ENCODE data around the gene HASPIN.
A peak's percentile ranks its signal among the peaks of the same experiment; 100 is the strongest.
"Not testable (repeated sequence)": the region's sequence is repeated elsewhere in the genome, so short reads cannot be mapped to it uniquely, and the experiment has no call there.

Gene HASPIN

GRCh38 chr17:3691617-3692067 is 32.1 kb upstream of the HASPIN start:
- H3K9me3 Mint-ChIP-seq, result no peaks in the 10 kb centered on the region
- ATAC-seq, result no peak
- no peak for DNase-seq
- no peaks in the 10 kb centered on the region for H3K27me3 Mint-ChIP-seq
- no peak overlapping the region for H3K4me3 Mint-ChIP-seq
- H3K27ac Mint-ChIP-seq, result no peak overlapping the region
- H3K4me1 Mint-ChIP-seq, result peaks cover 45% of the 10 kb centered on the region

DNA sequence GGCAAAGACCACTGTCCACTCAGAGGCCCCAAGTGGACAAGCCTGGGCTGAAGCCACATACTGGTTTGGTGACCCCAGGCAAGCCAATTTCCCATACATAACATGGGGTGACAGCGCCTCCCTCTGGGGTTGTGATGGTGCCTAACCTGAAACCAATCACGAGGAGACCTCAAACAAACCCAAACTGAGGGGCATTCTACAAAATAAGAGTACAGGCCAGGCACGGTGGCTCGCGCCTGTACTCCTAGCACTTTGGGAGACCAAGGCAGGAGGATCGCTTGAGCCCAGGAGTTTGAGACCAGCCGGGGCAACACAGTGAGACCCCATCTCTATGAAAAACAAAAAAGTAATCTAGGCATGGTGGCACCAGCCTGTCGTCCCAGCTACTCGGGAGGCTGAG is 31.4 kb upstream of the HASPIN start:
- DNase-seq (no peak), ATAC-seq (no peak)
- H3K4me3 Mint-ChIP-seq, result peak overlapping the region in 1 of 2 donors; percentile 47
- H3K27ac Mint-ChIP-seq, result no peak overlapping the region
- H3K9me3 Mint-ChIP-seq, result no peaks in the 10 kb centered on the region
- peaks cover 52% of the 10 kb centered on the region for H3K4me1 Mint-ChIP-seq
- H3K27me3 Mint-ChIP-seq, result no peaks in the 10 kb centered on the region

DNA sequence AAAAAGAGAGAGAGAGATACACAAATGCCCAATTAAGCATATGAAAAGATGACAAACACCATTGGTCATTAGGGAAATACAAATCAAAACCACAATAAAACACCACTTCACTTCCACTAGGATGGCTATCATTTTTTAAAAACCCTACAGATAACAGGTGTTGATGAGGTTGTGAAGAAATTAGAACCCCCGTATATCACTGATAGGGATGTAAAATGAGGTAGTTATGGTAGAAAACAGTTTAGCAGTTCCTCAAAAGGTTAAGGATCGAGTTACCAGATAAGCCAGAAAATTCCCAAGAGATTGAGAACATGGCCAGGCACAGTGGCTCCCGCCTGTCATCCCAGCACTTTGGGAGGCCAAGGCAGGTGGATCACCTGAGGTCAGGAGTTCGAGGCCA is 30.6 kb upstream of the HASPIN start:
- Mint-ChIP-seq H3K27ac (no peak overlapping the region), H3K4me1 (peaks cover 52% of the 10 kb centered on the region), H3K9me3 (peaks cover 3 to 5% of the 10 kb centered on the region in 2 donors), H3K4me3 (peak overlapping the region; percentile 24 to 95), H3K27me3 (no peaks in the 10 kb centered on the region)
- ATAC-seq (no peak), DNase-seq (no peak)

DNA sequence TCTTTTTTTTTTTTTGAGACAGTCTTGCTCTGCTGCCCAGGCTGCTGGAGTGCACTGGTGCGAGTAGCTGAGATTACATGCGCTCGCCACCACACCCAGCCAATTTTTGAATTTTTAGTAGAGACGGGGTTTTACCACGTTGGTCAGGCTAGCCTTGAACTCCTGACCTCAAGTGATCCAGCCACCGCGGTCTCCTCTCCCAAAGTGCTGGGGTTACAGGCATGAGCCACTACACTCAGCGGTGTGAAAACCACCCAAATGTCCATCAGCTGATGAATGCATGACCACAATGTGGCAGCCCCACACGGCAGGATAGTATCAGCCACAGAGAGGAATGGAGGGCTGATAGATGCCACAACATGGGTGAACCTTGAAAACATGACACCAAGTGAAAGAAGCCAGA is 29.9 kb upstream of the HASPIN start:
- Mint-ChIP-seq H3K4me3 (peak overlapping the region; percentile 92 to 95), H3K27ac (peak overlapping the region; percentile 27 to 61), H3K27me3 (no peaks in the 10 kb centered on the region), H3K4me1 (peaks cover 52% of the 10 kb centered on the region), H3K9me3 (peaks cover 5 to 9% of the 10 kb centered on the region in 2 donors)
- ATAC-seq (peak; percentile 92), DNase-seq (peak; percentile 74 to 94)

DNA sequence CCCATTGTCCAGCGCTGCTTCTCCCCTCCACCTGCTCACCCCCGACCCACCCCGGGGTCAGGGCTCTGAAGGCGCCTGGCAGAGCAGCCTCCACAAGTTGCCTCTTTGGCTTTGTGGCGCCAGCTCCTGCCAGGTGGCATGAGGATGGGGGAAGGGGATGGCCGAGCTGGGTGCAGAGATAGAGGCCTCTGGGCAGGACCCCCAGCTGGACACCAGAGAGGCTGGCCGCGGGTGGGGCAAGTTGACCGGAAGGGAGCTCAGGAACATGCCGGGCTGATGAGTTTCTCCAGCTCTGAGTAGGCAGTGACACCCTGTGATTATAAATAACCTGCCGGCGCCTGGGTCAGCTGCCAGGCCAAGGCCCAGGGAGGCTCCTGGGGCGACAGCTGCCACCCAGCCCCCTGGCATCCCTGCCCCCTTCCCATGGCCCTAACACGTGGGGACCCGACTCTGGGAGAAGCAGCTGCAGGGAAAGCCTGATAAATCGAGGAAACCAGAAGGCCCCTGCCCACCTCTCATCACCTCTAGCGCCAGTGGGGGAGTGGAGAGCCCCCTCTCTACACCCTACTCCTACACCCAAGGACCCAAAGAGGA is 28.5 kb upstream of the HASPIN start:
- Mint-ChIP-seq H3K9me3 (peaks cover 5 to 9% of the 10 kb centered on the region in 2 donors), H3K4me1 (peaks cover 61% of the 10 kb centered on the region), H3K4me3 (peak overlapping the region; percentile 92 to 95), H3K27me3 (no peaks in the 10 kb centered on the region), H3K27ac (peak overlapping the region; percentile 82 to 95)
- ATAC-seq (peak; percentile 11), DNase-seq (peak in 1 of 2 donors; percentile 29)

GRCh38 chr17:3695723-3696411 is 27.8 kb upstream of the HASPIN start, which contains the start of gene P2RX5:
TSS of gene P2RX5 (minus strand) at chr17:3696155. CDS start at chr17:3696005, 150 bp downstream.
- Mint-ChIP-seq H3K4me1 (peaks cover 57% of the 10 kb centered on the region), H3K4me3 (peak within 1 kb of the TSS; percentile 92 to 95), H3K27ac (peak within 1 kb of the TSS; percentile 92 to 96), H3K9me3 (peaks cover 5 to 9% of the 10 kb centered on the region in 2 donors), H3K27me3 (no peaks in the 10 kb centered on the region)
- ATAC-seq, result peak; percentile 63
- DNase-seq, result peak; percentile 50 to 63

GRCh38 chr17:3697103-3697476 is 26.6 kb upstream of the HASPIN start:
- DNase-seq, result no peak
- Mint-ChIP-seq H3K9me3 (peaks cover 5 to 11% of the 10 kb centered on the region in 2 donors), H3K27ac (peak overlapping the region in 1 of 2 donors; percentile 42), H3K27me3 (no peaks in the 10 kb centered on the region), H3K4me1 (peaks cover 50% of the 10 kb centered on the region), H3K4me3 (no peak overlapping the region)
- no peak for ATAC-seq

GRCh38 chr17:3698139-3698538 is 25.6 kb upstream of the HASPIN start:
- Mint-ChIP-seq H3K4me1 (peaks cover 41% of the 10 kb centered on the region), H3K4me3 (no peak overlapping the region), H3K27ac (no peak overlapping the region), H3K9me3 (peaks cover 10 to 17% of the 10 kb centered on the region in 2 donors), H3K27me3 (no peaks in the 10 kb centered on the region)
- DNase-seq (no peak), ATAC-seq (no peak)

DNA sequence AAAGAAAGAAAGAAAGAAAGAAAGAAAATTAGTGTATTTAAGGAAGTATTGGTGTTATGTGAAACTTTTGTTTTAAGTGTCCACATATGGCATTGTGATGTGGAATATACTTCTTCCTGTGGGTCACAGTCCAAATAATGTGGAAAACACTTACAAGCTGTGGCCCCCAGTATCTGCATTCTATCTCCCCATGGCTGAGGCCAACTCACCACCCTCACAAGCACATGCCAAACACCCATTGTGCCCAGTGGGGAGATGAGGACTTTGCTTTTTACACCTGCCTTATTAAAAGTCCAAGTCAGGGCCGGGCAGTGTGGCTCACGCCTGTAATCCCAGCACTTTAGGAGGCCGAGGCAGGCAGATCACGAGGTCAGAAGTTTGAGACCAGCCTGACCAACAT is 23.8 kb upstream of the HASPIN start:
- no peak for DNase-seq

DNA sequence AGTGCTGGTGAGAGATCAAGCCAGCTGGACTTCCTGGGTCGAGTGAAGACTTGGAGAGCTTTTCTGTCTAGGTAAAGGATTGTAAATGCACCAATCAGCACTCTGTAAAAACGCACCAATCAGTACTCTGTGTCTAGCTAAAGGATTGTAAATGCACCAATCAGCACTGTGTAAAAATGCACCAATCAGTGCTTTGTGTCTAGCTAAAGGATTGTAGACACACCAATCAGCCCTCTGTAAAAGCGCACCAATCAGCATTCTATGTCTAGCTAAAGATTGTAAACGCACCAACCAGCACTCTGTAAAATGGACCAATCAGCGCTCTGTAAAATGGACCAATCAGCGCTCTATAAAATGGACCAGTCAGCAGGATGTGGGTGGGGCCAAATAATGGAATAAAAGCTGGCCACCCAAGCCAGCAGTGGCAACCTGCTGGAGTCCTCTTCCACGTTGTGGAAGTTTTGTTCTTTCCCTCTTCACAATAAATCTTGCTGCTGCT is 21.6 kb upstream of the HASPIN start:
- H3K4me1 Mint-ChIP-seq, result peaks cover 12% of the 10 kb centered on the region
- peaks cover 10 to 17% of the 10 kb centered on the region in 2 donors for H3K9me3 Mint-ChIP-seq
- H3K4me3 Mint-ChIP-seq, ATAC-seq, DNase-seq, H3K27ac Mint-ChIP-seq, H3K27me3 Mint-ChIP-seq: not testable (repeated sequence)

More for the DNA sequence above, 23.8 kb upstream of the HASPIN start:
- no peak for ATAC-seq
- Mint-ChIP-seq H3K27me3 (no peaks in the 10 kb centered on the region), H3K27ac (no peak overlapping the region), H3K9me3 (peaks cover 10 to 17% of the 10 kb centered on the region in 2 donors), H3K4me3 (no peak overlapping the region), H3K4me1 (peaks cover 23% of the 10 kb centered on the region)

- H3K9me3 Mint-ChIP-seq, result peaks cover 5 to 8% of the 10 kb centered on the region in 2 donors
- H3K4me1 Mint-ChIP-seq, result peaks cover 29% of the 10 kb centered on the region
- no peak overlapping the region for H3K27ac Mint-ChIP-seq
Measured at GRCh38 chr17:3704931-3705717, 18.6 kb upstream of the HASPIN start.

GRCh38 chr17:3705718-3705984 is 18.1 kb upstream of the HASPIN start:
- H3K27ac Mint-ChIP-seq, ATAC-seq, H3K27me3 Mint-ChIP-seq, H3K9me3 Mint-ChIP-seq, DNase-seq, H3K4me3 Mint-ChIP-seq: not testable (repeated sequence)
- H3K4me1 Mint-ChIP-seq, result peaks cover 34% of the 10 kb centered on the region

More at GRCh38 chr17:3704931-3705717, 18.6 kb upstream of the HASPIN start:
- H3K4me3 Mint-ChIP-seq, result no peak overlapping the region
- ATAC-seq (no peak), DNase-seq (no peak)
- H3K27me3 Mint-ChIP-seq, result no peaks in the 10 kb centered on the region

- Mint-ChIP-seq H3K4me1 (peaks cover 58% of the 10 kb centered on the region), H3K27ac (peak overlapping the region in 1 of 2 donors; percentile 10), H3K4me3 (peak overlapping the region; percentile 22 to 45), H3K9me3 (peaks cover 0 to 7% of the 10 kb centered on the region in 2 donors), H3K27me3 (no peaks in the 10 kb centered on the region)
- ATAC-seq (no peak), DNase-seq (no peak)
Measured at GRCh38 chr17:3708366-3708765, 15.3 kb upstream of the HASPIN start.

DNA sequence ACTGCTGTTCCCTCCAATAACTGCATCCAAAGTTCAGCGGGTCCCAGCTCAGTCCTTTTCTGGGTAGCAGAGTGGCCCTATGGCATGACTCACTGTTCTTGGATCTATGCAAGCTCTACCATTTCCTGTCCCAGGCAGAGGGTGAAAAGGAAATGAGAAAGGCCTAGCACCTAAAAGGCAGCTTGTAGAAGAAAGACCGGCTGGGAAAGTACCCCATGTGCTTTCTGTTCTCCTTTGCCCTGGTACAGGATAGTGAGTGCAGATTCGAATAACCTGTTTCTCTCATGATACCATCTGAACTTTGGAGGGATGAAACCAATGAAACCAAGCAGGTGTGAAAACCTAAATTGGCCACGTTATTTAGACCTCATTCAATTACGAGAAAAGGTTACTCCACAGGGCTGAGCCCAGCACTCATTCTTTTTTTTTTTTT is 12.7 kb upstream of the HASPIN start:
- DNase-seq (peak; percentile 78 to 90), ATAC-seq (peak; percentile 97)
- H3K9me3 Mint-ChIP-seq, result peaks cover 0 to 7% of the 10 kb centered on the region in 2 donors
- peaks cover 78% of the 10 kb centered on the region for H3K4me1 Mint-ChIP-seq
- no peaks in the 10 kb centered on the region for H3K27me3 Mint-ChIP-seq
- peak overlapping the region; percentile 54 to 68 for H3K4me3 Mint-ChIP-seq
- peak overlapping the region in 1 of 2 donors; percentile 34 for H3K27ac Mint-ChIP-seq

DNA sequence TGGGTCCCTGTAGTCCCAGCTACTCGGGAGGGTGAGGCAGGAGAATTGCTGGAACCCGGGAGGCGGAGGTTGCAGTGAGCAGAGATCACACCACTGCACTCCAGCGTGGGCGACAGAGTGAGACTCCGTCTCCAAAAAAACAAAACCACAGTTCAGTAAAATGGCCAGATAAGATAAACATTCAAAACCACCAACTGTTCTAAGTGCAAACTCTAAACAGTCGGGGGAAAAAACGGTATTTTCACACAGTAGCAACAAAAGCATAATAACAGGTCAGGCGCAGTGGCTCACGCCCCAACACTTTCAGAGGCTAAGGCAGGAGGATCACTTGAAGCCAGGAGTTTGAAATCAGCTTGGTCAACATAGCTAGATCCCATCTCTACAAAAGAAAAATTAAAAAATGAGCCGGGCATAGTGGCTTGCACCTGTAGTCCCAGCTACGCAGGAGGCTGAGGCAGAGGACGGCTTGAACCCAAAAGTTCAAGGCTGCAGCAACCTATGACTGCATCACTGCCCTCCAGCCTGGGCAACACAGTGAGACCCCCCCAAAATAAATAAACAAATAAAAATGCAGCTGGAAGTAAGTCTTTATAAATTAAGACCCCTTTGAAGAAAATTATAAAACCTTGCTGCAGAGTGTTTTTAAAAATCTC is 10.8 kb upstream of the HASPIN start:
- Mint-ChIP-seq H3K27me3 (no peaks in the 10 kb centered on the region), H3K4me1 (peaks cover 78% of the 10 kb centered on the region), H3K4me3 (peak overlapping the region; percentile 54 to 58), H3K9me3 (peaks cover 0 to 7% of the 10 kb centered on the region in 2 donors), H3K27ac (peak overlapping the region; percentile 36 to 76)
- ATAC-seq (peak; percentile 50), DNase-seq (peak in 1 of 2 donors; percentile 64)
